Measurements from ENCODE around the gene PLOD2.

DNA sequence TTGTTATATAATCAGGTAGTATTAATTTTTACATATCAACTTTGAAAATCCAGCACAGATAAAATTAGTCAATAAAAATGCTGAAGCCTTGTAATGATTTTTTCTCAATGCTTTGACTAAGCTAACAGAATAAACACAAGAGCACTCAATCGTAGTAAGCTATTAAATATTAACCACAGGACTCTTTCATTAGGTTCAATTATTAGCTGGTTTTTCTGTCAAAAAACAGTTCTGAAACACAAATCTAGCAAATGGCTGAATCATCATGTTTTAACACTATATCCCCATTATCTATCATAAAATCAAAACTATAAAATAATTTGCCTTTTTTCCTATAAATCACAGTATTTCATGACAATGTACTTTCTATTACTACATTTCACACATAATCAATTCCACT, 69.6 kb downstream of the PLOD2 start:
- TF ChIP-seq, protein P1, sequence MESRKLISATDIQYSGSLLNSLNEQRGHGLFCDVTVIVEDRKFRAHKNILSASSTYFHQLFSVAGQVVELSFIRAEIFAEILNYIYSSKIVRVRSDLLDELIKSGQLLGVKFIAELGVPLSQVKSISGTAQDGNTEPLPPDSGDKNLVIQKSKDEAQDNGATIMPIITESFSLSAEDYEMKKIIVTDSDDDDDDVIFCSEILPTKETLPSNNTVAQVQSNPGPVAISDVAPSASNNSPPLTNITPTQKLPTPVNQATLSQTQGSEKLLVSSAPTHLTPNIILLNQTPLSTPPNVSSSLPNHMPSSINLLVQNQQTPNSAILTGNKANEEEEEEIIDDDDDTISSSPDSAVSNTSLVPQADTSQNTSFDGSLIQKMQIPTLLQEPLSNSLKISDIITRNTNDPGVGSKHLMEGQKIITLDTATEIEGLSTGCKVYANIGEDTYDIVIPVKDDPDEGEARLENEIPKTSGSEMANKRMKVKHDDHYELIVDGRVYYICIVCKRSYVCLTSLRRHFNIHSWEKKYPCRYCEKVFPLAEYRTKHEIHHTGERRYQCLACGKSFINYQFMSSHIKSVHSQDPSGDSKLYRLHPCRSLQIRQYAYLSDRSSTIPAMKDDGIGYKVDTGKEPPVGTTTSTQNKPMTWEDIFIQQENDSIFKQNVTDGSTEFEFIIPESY (CRISPR knock-in tag; IDR thresholded peaks at IDR 0.05), result no peak
- TF ChIP-seq, protein P2, sequence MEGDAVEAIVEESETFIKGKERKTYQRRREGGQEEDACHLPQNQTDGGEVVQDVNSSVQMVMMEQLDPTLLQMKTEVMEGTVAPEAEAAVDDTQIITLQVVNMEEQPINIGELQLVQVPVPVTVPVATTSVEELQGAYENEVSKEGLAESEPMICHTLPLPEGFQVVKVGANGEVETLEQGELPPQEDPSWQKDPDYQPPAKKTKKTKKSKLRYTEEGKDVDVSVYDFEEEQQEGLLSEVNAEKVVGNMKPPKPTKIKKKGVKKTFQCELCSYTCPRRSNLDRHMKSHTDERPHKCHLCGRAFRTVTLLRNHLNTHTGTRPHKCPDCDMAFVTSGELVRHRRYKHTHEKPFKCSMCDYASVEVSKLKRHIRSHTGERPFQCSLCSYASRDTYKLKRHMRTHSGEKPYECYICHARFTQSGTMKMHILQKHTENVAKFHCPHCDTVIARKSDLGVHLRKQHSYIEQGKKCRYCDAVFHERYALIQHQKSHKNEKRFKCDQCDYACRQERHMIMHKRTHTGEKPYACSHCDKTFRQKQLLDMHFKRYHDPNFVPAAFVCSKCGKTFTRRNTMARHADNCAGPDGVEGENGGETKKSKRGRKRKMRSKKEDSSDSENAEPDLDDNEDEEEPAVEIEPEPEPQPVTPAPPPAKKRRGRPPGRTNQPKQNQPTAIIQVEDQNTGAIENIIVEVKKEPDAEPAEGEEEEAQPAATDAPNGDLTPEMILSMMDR (IDR thresholded peaks at IDR 0.05 in 2 of 3, conservative IDR thresholded peaks at IDR 0.05 in 1 of 3; ENCODE audit: insufficient read depth in 2 of 3, low read depth in 1 of 3, low read length in 3 of 3), result no peak
- TF ChIP-seq TEAD1 (CRISPR knock-in tag; IDR thresholded peaks at IDR 0.05), result no peak
